ENCODE data around the gene KLHL21.
"Not testable (repeated sequence)": the region's sequence is repeated elsewhere in the genome, so short reads cannot be mapped to it uniquely, and the experiment has no call there.

KLHL21 gene

DNA sequence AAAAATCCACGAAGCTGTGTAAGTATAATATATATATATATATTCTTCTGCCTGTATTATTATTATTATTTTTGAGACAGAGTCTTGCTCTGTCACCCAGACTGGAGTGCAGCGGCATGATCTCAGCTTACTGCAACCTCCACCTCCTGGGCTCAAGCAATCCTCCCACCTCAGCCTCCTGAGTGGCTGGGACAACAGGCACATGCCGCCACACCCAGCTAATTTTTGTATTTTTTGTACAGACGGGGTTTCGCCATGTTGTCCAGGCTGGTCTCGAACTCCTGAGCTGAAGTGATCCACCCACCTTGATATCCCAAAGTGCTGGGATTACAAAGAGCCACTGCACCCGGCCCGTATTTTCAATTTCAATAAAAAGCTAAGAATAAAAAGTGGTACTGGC, 2.7 kb downstream of the KLHL21 start:
- DNase-seq (ENCODE audit: low read depth, low spot score): not testable (repeated sequence)

DNA sequence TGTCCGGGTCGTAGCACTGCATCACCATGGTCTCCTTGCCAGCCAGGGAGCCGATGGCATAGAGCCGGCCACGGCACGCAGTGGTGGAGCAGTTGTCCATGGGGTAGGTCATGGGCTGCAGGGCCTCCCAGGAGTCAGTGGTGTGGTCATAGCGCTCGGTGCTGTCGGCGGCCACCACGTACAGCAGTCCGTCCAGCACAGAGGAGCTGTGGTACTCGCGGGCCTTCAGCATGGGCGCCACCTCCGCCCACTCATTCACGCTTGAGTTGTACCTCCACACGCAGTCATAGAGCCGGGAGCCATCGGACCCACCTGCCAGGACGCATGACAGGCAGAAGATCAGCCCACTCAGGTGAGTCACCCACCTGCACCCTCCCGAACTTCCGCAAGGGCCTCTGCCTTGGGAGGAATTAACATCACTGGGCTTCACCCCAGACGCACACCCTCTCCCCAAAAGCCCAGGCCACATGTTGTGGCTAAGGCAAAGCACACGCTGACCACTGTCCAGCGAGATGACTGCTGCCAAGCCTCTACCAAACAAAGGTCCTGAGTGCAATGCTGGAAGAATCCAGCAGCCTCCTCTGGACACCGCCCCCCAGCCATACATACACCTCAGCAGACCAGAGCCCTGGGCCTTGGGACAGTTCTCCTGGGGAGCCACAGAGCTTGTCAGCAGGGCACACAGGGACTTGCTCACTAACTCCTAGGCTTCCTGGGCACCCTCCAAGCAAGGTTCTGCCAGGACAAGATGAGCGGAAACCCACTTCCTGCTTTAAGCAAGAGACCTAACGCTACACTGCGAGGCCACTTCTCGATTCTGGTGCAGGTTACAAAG, 3.3 kb downstream of the KLHL21 start:
- no peak for DNase-seq (ENCODE audit: low read depth, low spot score)

DNA sequence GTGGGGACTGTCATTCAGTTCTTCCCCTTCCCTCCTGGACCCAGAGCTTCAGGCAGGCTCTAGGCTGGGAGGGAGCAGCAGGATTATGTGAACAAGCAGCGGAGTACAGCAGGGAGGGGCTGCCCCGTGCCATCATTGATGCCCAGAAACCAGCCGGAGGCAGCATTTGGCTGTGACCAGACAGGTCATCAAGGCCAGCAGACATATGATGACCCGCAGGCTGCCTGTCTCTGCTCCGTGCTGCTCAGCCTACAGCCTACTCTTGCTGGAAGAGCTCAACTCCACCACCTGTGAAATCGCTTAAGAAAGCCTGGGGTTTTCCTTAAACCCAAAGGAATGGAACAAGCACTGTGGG, 4.9 kb downstream of the KLHL21 start:
- no peak for DNase-seq (ENCODE audit: low read depth, low spot score)

DNA sequence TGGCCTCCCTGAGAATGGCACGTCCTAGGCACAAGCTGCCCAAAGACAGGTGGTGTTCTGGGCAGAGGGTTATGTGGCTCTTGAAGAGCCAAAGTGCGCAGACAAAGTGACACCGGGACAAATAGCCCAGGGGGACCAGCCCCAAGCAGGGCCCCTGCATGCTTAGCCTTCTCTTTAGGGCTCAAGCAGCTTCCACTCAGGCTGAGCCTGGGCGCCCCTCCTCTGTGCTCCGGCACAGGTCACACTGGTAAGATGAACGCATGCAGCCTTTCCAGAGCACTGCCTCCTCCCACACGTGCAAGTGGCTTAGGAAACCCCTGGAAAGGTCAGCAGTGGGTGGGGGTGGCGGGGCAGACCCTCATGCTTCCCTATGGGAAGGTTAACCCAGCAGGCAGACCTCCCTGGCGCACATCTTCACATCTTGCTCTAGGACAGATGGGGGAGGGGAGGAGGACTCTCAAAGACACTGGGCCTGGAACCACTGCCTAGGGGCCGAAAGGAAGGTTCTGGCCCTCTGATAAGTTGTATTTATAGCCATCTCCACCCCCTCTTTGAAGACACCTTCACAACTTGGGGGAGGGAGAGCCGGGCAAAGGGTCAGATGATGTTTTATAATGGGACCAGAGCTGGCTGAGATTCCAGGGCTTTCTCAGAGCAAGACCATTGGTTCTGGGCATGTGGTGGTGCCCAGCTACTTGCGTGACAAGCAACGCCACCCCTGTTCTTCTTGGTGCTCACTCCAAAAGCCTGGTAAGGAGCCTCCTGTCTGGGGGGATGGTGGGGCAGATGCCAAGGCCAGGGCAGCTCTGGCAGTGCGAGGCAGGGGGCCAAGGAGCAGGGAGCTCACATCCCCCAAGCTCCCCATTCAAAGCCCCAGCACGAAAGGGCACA, 5.5 kb downstream of the KLHL21 start:
- no peak for DNase-seq (ENCODE audit: low read depth, low spot score)

DNA sequence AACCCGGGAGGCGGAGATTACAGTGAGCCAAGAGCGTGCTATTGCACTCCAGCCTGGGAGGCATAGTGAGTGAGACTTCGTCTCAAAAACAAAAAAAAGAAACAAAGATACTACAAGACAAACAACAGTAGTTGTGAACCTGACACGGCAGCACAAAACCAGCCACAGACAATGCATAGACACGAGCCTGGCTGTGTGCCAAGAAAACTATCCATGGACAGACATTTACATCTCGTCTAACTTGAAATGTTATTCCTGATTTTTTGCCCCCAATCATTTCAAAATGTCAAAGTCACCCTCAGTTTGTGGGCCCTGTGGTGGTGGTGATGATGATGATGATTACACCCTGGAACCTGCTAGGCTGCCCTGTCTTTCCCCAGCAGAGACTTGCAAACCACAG, 6.3 kb downstream of the KLHL21 start:
- DNase-seq (ENCODE audit: low read depth, low spot score): no peak

DNA sequence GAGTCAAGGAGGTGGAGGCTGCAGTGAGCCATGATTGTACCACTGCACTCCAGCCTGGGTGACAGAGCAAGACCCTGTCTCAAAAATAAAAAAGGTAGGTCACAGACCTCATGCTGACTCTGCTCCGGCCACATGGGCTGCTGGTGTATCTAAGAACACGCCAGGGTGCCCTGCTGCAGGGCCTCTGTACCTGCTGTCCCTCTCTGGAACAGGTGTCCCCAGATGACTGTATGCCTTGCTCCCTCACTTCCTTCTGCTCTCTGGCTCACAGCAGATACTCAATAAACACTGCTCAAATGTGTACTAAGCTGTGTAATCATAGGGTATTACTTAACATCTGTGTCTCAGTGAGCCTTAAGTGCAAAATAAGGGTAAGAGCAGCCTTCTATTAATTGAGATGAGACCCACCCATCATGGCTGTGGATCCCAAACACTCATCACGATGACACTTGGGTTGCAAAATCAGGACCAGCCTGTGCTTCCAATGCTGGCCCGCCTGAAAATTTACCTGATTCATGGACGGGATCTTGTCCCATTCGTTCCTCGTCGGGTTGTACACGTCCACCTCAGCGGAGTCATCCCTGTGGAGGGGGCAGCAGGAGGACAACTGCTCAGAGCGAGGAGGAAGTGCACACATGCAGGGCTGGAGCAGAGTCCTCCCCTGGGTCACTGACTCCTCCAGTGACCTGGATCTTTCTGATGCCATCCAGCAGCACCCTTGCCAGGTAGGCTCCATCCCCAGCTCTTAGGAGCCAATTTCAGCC, 7.5 kb downstream of the KLHL21 start:
- DNase-seq (ENCODE audit: low read depth, low spot score): no peak

DNA sequence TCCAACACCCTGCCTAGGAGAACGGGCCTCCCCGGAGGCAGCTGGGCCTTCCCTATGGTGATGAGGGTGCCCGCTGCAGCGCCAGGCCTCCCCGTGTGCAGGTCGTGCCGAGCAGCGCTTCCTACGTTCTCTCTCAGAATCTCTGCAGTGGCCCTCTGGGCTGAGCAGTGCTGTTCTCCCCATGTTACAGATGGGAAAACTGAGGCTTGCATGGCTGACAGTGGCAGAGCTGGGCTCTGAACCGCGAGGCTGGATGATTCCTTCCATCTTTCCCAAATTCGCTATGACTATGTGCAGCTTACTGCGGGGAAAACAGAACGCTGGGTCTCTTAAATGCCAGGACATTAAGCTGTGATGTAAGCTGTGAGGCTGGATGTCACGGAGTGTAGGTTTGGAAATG, 8.9 kb downstream of the KLHL21 start:
- DNase-seq (ENCODE audit: low read depth, low spot score): no peak

DNA sequence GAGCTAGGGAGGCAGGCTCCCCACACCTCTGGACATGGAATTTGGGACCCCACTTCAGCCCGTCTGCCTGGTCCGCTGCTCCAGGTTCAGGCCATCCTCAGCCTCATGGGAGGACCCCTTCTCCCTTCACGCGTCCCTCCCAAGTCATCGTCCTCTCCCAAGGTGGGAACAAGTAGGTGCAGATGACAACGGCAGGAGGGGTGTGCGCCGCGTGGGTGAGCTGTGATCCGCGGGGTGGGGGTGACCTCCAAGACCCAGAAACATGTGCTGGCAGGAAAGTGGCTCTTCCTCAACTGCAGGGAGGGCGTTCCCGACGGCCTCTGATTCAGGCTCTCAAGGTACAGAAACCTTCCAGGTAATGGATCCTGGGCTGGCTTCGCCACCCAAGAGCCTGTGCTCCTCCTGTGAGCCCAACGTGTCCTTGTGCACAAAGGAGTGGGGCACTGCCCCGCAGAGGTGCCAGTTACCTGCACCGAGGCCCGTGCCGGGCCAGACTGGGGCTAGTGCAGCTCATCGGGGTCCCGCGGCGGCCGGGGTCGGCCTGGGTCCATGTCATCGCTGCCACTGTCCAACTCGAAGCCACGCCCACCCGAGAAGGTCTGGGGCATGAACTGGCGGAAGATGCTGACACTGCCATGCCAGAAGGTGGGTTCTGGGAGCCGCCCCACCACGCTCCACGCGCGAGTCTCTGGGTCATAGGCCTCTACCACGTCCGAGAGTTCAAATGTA, 9.6 kb downstream of the KLHL21 start:
- DNase-seq (ENCODE audit: low read depth, low spot score): no peak

DNA sequence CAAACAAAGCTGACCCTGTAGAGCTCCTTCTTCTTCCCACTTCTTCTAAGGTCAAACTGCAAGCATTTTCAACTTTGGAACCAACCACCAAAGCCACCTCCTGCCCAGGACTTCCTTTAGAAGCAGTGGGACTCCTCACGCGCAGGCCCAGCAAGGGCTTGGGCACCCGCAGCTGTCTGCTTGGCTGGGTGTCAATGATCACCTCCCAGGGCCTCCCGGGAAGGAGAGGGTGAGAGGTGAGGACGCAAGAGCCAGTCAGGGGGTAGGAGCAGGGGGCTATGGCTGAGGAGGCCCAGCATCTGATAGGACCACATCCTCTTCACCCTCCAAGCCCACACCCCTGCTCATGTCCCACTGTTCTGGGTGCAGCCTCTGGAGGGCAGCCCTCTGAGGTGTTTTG, 10.2 kb downstream of the KLHL21 start:
- no peak for DNase-seq (ENCODE audit: low read depth, low spot score)

DNA sequence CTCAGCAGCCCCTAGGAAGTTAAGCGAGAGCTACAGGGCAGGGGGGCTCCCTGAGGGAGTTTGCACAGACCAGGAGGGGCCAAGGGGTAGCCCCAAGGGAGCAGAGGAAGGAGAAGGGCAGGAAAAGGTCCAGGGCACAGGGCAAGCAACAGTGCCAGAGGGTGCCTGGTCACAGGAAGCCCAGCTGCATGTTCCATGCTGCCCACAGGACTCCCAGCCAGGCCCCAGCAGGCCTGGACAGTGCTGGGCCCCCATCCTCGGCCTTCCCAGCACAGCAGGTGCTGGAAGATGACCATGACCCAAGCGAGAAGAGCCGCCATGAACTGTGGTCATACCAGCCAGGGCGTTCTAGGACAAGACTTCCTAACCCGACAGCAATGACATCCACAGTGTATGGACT, 11.0 kb downstream of the KLHL21 start:
- DNase-seq (ENCODE audit: low read depth, low spot score): no peak

DNA sequence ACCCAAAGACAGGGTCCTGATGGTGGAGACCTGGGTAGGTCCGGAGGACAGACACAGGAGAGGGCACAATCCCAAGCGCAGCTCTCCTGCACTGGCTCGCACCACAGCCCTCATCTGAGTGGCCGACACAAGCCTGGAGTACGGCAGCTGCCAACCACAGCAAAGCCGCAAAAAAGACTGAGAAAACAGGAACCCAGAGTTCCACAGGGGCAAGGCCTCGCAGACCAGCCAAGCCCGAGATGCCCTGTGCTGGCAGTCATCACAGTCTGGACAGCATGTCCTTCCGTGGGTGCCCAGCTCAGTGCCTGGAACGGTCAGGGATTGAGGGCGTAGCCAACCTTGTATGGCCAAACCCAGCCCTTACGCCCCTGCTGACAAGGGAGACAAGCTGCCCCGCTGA, 11.4 kb downstream of the KLHL21 start:
- DNase-seq (ENCODE audit: low read depth, low spot score): no peak

DNA sequence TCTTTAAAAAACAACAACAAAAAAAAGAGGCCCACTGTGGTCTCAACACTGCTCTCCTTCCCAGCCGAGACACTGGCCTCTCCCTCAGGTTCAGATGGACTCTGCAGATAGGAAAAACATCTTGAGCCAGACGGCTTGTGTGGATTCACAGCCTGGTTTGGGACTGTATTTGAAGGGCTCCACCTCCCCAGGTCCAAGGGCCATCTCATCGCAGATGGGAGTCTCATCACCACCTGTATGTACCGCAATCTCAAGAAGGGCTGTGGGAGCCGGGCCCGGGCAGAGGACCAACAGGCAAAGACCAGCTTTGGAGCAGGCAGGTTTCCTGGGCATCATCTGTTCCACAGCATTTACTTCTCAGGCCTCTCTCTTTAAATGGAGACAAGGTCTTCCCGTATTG, 12.6 kb downstream of the KLHL21 start:
- no peak for DNase-seq (ENCODE audit: low read depth, low spot score)

DNA sequence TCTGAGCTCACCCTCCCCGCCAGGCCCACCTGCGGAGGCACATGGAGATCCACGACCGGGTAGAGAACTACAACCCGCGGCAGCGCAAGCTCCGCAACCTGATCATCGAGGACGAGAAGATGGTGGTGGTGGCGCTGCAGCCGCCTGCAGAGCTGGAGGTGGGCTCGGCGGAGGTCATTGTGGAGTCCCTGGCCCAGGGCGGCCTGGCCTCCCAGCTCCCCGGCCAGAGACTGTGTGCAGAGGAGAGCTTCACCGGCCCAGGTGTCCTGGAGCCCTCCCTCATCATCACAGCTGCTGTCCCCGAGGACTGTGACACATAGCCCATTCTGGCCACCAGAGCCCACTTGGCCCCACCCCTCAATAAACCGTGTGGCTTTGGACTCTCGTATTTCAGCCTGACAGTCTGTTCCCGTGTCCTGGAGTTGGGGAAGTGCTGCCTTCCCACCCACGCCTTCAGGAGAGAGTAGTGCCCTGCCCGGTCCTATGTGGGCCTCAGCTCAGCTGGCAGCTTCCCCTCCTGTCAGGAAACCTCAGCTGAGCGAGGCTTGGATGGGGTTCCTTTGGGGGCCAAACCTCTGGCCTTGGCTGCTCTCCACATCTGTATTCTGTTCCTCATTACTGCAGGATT, 13.7 kb downstream of the KLHL21 start:
- DNase-seq (ENCODE audit: low read depth, low spot score): no peak

DNA sequence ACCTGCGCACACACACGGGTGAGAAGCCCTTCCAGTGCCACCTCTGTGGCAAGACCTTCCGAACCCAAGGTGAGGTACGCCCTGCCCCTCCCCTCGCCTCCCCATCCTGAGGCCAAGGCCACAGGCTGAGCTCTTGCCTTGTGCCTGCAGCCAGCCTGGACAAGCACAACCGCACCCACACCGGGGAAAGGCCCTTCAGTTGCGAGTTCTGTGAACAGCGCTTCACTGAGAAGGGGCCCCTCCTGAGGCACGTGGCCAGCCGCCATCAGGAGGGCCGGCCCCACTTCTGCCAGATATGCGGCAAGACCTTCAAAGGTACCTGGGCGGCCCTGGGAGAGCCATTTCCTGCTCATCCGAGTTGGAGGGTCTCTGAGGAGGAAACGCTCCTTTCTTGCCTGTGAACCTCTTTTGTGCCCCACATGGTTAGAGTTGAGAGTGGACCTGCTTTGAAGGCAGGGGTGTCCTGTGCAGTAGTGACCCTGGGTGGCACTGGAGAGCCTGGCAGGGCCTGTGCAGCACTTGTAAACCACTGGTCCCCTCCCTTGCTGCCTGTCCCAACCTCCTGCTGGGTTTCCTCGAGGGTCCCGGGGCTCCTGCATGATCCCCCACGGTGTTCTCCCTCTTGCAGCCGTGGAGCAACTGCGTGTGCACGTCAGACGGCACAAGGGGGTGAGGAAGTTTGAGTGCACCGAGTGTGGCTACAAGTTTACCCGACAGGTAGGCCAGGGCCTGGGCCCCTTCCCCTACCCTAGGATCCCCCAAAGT, 14.4 kb downstream of the KLHL21 start:
- DNase-seq (ENCODE audit: low read depth, low spot score): no peak

DNA sequence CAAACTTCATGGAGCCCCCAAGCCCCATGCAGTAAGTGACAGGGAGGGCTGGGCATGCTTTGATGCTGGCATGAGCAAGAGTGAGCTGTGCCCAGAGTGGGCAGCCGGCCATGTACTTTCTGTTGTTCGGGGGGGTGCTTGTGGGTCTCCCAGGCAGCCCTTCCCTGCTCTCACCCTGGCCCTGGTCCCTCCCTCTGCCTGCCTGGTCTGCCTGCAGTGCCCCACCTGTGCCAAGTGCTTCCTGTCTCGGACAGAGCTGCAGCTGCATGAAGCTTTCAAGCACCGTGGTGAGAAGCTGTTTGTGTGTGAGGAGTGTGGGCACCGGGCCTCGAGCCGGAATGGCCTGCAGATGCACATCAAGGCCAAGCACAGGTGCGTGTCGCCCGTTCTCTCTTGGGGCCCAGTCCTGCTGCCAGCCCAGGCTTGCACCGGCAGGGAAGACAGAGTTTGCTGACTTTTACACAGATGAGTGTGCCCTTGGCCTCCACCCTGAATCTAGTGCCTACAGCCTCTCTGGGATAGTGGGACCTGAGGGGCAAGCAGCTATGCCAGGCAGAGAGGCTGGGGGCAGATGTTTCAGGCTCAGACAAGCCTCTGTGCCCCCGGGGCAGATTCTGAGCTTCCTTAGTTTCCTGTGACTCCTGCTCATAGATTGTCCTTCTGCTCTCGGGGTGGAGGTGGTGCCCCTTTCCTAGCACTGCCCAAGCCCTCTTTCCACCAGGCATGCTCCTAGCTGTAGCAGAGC, 15.2 kb downstream of the KLHL21 start:
- DNase-seq (ENCODE audit: low read depth, low spot score): no peak

DNA sequence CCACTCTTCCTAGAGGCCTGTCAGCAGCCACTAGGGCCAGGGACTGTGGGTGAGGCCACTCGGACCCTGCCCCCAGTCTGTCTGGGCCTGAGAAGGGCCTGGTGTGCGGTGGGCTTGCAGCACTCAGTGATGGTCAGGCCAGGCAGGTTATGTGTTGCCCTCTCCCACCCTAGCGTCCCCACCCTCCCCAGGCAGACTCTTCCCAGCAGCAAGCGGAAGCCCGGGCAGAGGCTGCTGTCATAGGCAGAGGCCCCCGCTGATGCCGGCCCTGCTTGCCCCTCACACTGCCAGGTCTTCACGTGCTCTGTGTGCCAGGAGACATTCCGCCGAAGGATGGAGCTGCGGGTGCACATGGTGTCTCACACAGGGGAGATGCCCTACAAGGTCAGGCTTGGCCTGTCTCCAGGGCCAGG, 16.3 kb downstream of the KLHL21 start:
- DNase-seq (ENCODE audit: low read depth, low spot score): no peak

DNA sequence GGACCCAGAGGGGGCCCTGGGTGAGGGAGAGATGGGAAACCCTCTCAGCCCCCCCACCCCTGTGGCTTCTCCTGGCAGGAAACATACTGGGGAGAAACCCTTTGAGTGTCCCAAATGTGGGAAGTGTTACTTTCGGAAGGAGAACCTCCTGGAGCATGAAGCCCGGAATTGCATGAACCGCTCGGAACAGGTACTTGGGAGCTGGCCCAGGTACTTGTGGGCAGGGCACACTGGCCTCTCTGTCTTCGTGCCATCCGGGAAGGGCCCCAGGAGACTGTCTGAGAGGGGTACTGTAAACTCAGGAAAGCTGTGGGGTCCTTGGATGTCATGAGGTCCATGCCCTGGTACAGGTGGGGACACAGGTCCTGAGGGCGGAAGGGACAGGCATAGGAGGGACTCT, 16.8 kb downstream of the KLHL21 start:
- no peak for DNase-seq (ENCODE audit: low read depth, low spot score)

DNA sequence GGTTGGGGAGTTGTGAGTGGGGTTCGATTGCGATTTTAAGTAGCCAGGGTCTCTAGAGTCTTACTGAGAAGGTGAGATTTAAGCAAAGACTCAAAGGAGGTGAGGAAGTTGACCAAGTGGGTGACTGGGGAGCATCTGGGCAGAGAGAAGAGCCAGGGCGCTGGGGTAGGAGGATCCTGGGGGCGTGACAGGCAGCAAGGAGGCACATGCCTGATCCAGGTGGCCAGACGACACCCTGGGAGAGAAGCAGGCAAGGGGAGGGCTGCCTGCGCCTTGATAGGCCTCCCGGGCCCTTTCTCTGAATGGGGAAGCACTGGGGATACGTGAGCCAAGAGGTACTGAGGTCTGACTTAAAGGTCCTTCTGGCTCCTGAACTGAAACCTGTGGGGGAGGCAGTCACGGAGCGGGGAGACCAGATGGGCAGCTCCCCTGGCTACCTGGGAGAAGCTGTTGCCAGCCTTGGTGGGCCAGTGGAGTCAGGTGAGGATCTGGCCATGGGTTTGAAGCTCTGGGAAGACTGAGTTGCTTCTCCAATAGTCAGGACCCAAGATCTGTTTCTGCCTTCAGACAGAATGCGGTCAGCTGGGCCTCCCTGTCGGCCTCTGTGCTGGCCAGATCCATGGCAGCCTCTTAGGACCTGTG, 17.5 kb downstream of the KLHL21 start:
- no peak for DNase-seq (ENCODE audit: low read depth, low spot score)

Data from smooth muscle cell of the brain vasculature (primary cell).